Measurements from ENCODE around the gene KSR1. TPM values are rescaled to one million over a fixed set of nuclear protein-coding genes. Genes with fewer than 3 reads are reported as not detected.
"Not testable (repeated sequence)": the region's sequence is repeated elsewhere in the genome, so short reads cannot be mapped to it uniquely, and the experiment has no call there.

KSR1 gene
- polyA plus RNA-seq, 1 experiment: 28.2 TPM

DNA sequence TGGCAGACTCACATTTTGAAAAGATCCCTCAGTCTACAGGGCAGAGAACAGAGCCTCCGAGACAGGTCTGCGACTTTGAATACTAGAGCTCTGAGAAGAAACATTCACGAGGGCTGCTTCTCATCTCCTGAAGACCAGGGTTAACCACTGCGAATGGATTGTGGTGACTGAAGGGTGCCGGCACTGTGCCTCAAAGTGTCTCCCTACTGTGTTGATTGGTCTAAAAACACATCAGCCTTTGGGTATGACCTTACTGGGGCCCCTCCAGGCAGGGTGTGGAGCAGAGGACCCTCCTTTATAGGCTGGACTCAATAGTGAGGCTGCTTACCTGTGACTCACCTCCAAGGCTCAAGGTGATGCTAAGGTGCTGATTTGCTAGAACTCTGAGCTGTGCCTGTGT lies 172.1 kb downstream of the KSR1 start:
- TF ChIP-seq, protein P1, sequence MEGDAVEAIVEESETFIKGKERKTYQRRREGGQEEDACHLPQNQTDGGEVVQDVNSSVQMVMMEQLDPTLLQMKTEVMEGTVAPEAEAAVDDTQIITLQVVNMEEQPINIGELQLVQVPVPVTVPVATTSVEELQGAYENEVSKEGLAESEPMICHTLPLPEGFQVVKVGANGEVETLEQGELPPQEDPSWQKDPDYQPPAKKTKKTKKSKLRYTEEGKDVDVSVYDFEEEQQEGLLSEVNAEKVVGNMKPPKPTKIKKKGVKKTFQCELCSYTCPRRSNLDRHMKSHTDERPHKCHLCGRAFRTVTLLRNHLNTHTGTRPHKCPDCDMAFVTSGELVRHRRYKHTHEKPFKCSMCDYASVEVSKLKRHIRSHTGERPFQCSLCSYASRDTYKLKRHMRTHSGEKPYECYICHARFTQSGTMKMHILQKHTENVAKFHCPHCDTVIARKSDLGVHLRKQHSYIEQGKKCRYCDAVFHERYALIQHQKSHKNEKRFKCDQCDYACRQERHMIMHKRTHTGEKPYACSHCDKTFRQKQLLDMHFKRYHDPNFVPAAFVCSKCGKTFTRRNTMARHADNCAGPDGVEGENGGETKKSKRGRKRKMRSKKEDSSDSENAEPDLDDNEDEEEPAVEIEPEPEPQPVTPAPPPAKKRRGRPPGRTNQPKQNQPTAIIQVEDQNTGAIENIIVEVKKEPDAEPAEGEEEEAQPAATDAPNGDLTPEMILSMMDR (IDR thresholded peaks at IDR 0.05; ENCODE audit: low read depth, low read length): no peak
- H3K27ac ChIP-seq (ENCODE audit: low read depth, low read length): no peak overlapping the region
- POLR2A ChIA-PET: no interaction called here
- H3K4me3 ChIP-seq (ENCODE audit: low read depth, low read length): no peak overlapping the region
- CTCF ChIA-PET: interaction anchor here (0.7 kb wide), 1 partner anchor 207 kb away, joined by 3 read pairs; no protein-coding TSS in a partner anchor
- no peak for DNase-seq (ENCODE audit: low read depth, low spot score)
- no peaks in the 10 kb centered on the region for H3K27me3 ChIP-seq (ENCODE audit: control insufficient read depth, insufficient read depth, low read length)
- H3K9me3 ChIP-seq (ENCODE audit: control insufficient read depth, insufficient read depth, low read length): no peaks in the 10 kb centered on the region

DNA sequence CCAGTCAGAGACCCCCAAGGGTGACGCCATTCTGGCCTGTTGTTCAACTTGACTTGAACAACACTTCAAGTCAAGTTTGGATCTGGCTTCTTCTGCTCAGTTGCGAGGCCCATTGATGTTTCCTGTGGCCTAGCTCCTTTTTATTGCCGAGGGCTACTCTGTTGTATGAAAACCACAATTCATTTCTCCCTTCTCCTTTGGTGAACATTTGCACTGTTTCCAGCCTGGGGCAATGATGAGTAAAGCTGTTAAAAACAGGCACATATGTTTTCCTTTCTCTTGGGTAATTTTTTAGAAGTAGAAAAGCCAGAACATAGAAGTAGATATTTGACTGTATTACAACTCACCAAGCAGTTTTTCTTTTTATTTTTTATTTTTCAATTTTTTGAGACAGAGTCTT lies 173.0 kb downstream of the KSR1 start:
- DNase-seq (ENCODE audit: low read depth, low spot score); POLR2A ChIA-PET: not testable (repeated sequence)
- CTCF ChIA-PET: interaction anchor here (1.2 kb wide), 1 partner anchor 22 kb away, joined by 3 read pairs; no protein-coding TSS in a partner anchor

DNA sequence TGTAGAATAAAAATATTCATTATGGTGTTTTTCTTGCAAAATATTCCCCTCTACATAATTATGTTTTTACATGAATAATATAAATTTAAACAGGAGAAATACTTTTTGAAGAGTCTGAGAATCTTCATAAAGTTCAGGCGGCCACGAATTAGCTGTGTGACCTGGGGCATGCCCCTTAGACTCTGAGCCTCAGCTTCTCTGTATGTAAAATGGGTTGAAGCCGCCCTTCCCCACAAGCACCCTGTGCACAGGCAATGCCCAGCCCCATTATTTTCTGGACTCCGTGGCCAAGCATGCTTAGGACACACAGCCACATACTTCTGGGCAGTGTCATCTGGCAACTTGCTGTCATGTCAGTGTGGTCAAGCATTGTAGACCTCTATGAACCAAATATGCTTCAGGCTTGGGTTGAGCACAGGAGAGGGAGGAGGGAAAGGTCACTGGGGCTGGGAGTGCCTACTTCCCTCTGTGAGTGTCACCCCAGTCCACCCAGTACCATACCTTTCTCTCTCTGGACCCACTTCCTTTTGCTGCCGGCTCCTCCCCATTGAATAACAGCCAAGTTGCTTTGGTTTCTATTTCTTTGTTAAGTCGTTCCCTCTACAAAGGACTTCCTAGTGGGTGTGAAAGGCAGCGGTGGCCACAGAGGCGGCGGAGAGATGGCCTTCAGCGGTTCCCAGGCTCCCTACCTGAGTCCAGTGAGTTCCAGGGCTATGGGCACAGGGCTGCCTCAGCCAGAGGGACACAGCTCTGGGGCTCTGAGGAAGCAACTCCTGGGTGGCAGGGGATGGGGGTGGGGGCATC lies 174.6 kb downstream of the KSR1 start, which contains the start of gene LGALS9:
Gene LGALS9 (plus strand): TSS at position 582 of the 804 bp plus-strand sequence. CDS start 78 bp downstream, at position 660.
- no peaks in the 10 kb centered on the region for H3K27me3 ChIP-seq (ENCODE audit: control insufficient read depth, insufficient read depth, low read length)
- no peak within 1 kb of the TSS; the same call in 1 of the 2 replicates for H3K4me3 ChIP-seq (ENCODE audit: low read depth, low read length)
- CTCF ChIA-PET: interaction anchor here (1.2 to 2.8 kb wide), 2 partner anchors 20 to 23 kb away, joined by 3 to 9 read pairs; no protein-coding TSS in a partner anchor

More for the DNA sequence above, 173.0 kb downstream of the KSR1 start:
- H3K27me3 ChIP-seq (ENCODE audit: control insufficient read depth, insufficient read depth, low read length); H3K27ac ChIP-seq (ENCODE audit: low read depth, low read length); H3K4me3 ChIP-seq (ENCODE audit: low read depth, low read length); H3K9me3 ChIP-seq (ENCODE audit: control insufficient read depth, insufficient read depth, low read length): not testable (repeated sequence)

DNA sequence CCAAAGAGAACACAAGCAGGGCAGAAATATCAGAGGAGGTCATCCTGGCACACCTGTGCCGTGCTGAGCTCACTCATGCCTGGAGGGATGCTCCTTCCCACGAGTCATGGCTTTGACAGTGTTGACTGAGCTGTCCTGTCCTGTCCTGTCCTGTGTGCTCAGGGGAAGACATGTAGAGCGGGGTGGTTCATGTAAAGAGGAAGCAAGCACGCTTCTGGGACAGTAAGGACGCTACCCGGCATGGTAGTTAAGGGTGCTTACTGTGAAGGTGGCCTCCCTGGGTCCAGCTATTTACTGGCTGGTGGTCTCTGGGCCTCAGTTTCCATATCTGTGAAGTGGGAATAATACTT lies 175.1 kb downstream of the KSR1 start:
- TF ChIP-seq, protein P1 (IDR thresholded peaks at IDR 0.05; ENCODE audit: low read depth, low read length): no peak
- no peak for DNase-seq (ENCODE audit: low read depth, low spot score)

More for the DNA sequence above, 174.6 kb downstream of the KSR1 start, which contains the start of gene LGALS9:
- H3K9me3 ChIP-seq (ENCODE audit: control insufficient read depth, insufficient read depth, low read length): no peaks in the 10 kb centered on the region
- TF ChIP-seq, protein P1 (IDR thresholded peaks at IDR 0.05; ENCODE audit: low read depth, low read length): no peak
- POLR2A ChIA-PET: interaction anchor here (0.6 kb wide), 1 partner anchor 647 kb away, joined by 5 read pairs; no protein-coding TSS in a partner anchor
- DNase-seq (ENCODE audit: low read depth, low spot score): no peak
- H3K27ac ChIP-seq (ENCODE audit: low read depth, low read length): no peak within 1 kb of the TSS

DNA sequence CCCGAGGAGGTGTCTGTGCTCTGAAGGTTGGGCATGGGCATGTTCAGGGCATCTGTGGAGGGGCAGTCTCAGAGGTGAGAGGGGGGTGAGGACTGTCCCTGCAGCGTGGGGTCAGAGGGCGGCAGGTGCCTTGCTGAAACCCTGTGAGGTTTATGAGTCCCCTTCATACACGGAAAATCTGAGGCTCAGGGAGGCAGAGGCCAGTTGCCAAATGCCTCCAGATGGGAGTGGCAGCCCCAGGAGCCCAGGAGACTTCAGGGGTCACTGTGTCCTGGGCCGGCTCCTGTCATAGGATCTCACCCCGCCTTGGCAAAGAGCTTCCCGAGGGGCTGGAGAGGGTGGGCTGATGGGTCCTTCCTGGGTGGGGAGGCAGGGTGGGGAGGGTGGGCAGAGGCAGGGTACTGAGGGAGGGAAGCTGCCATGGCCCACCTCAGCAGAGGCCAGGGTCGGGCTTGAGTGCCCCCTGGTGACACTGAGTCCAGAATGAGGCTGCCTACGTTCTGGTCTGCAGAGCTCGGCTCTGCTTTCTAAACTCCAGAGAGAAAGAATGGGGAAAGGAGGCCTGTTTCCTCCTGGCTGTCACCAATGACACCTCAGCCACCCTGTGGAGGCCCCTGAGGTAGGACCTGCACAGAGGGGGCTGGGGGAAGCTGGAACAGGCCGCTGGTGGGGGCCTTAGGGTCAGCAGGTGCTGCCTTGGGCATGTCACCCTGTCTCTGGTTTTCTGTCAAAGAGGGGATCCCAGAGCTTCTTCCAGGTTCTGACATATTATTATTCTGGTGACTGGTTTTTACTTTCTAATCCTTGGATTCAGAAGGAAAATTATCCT lies 175.9 kb downstream of the KSR1 start:
- POLR2A ChIA-PET: no interaction called here

More for the DNA sequence above, 175.1 kb downstream of the KSR1 start:
- ChIA-PET POLR2A (interaction anchor here (0.6 kb wide), 1 partner anchor 647 kb away, joined by 5 read pairs; no protein-coding TSS in a partner anchor), CTCF (interaction anchor here (2.8 kb wide), 1 partner anchor 22 kb away, joined by 9 read pairs; no protein-coding TSS in a partner anchor)
- no peak overlapping the region for H3K27ac ChIP-seq (ENCODE audit: low read depth, low read length)
- no peaks in the 10 kb centered on the region for H3K9me3 ChIP-seq (ENCODE audit: control insufficient read depth, insufficient read depth, low read length)
- H3K4me3 ChIP-seq (ENCODE audit: low read depth, low read length): no peak overlapping the region; the same call in 1 of the 2 replicates
- H3K27me3 ChIP-seq (ENCODE audit: control insufficient read depth, insufficient read depth, low read length): no peaks in the 10 kb centered on the region

DNA sequence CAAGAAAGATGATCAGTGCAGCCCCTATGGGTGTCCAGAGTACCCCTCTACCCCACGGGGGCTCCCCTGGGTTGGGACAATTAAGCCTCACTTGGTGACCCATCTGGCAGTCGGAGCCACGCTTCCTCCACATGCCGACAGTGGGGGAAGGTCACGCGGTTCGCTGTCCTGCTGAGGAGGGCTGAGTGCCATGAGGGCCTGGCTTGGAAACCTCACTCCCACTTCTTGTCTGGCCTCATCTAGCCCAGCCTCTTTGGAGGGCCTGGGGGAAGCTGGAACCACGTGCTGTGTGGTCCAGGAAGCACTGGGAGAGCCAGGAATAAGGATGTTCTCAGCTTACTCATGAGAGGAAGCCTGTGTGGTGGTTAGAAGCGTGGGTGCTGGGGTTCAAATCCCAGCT lies 176.5 kb downstream of the KSR1 start:
- CTCF ChIA-PET: interaction anchor here (0.7 to 2.8 kb wide), 3 partner anchors 21 to 396 kb away, joined by 3 to 9 read pairs (median 5); no protein-coding TSS in a partner anchor
- H3K27ac ChIP-seq (ENCODE audit: low read depth, low read length): peak overlapping the region; percentile 11
- H3K9me3 ChIP-seq (ENCODE audit: control insufficient read depth, insufficient read depth, low read length); H3K27me3 ChIP-seq (ENCODE audit: control insufficient read depth, insufficient read depth, low read length); DNase-seq (ENCODE audit: low read depth, low spot score); POLR2A ChIA-PET; H3K4me3 ChIP-seq (ENCODE audit: low read depth, low read length): not testable (repeated sequence)

More for the DNA sequence above, 175.9 kb downstream of the KSR1 start:
- no peaks in the 10 kb centered on the region for H3K9me3 ChIP-seq (ENCODE audit: control insufficient read depth, insufficient read depth, low read length)
- CTCF ChIA-PET: interaction anchor here (0.7 to 2.8 kb wide), 3 partner anchors 22 to 395 kb away, joined by 3 to 9 read pairs (median 5); no protein-coding TSS in a partner anchor
- TF ChIP-seq, protein P1 (IDR thresholded peaks at IDR 0.05; ENCODE audit: low read depth, low read length): no peak
- no peak for DNase-seq (ENCODE audit: low read depth, low spot score)
- H3K27me3 ChIP-seq (ENCODE audit: control insufficient read depth, insufficient read depth, low read length): no peaks in the 10 kb centered on the region
- H3K4me3 ChIP-seq (ENCODE audit: low read depth, low read length): no peak overlapping the region
- H3K27ac ChIP-seq (ENCODE audit: low read depth, low read length): no peak overlapping the region

Data from AG04450 (cell line).